Vagina (tissue), 2 donors: ENCODE data around the gene SCN5A.

Source experiments
- CTCF ChIP-seq, 3 experiments: fragments of 450-650 bp in 2 of 3; fragments of 200-600 bp in 1 of 3; sonication (generic) in 1 of 3; IDR thresholded peaks; one replicate each; pipeline ENCODE4 v1.5.1; 2017 to 2019; ENCODE audit warnings: antibody characterized with exemption in 3 of 3, mild to moderate bottlenecking in 2 of 3, moderate library complexity in 2 of 3
- POLR2AphosphoS5 ChIP-seq, 2 donors: sonication (generic); formaldehyde crosslinking; IDR thresholded peaks; one replicate each; pipeline ENCODE4 v1.9.0; 2017; ENCODE audit warnings: antibody characterized with exemption in 2 of 2, mild to moderate bottlenecking in 2 of 2, low read depth in 1 of 2; ENCODE audit not compliant: insufficient read depth in 1 of 2

- TF ChIP-seq CTCF (IDR thresholded peaks at IDR 0.05) (no peak), POLR2AphosphoS5 (IDR thresholded peaks at IDR 0.05; ENCODE audit: insufficient read depth in 1 of 2, low read depth in 1 of 2) (no peak)
These were observed 50.7 kb downstream of the SCN5A start for GRCh38 chr3:38598791-38599190.
